PC-9 (cell line): ENCODE data around the gene ALG12. TPM values are rescaled to one million over a fixed set of nuclear protein-coding genes. Genes with fewer than 3 reads are reported as not detected.

Experiments
- BruUV-seq: library from RNA; stranded (reverse); fragments of 400-500 nt; replicated peaks from 2 replicates; lab custom pipeline; 2021; lab: Mats Ljungman, UMichigan
- CTCF ChIA-PET: fragments of 300-600 bp; sonication (Branson Sonifier 250); formaldehyde crosslinking; loops from one replicate; lab custom pipeline; 2022; ENCODE audit warnings: antibody characterized with exemption; lab: Charles Lee
- POLR2A ChIA-PET: fragments of 300-600 bp; sonication (Branson Sonifier 250); formaldehyde crosslinking; loops from one replicate; lab custom pipeline; 2022; ENCODE audit warnings: antibody characterized with exemption; ENCODE audit not compliant: unreplicated experiment; lab: Charles Lee
- DNase-seq, 2 experiments: peaks; one replicate each; pipeline versions ENCODE4 v3.0.0 to v3.0.0-alpha.2; 2015 to 2022; ENCODE audit warnings: mixed read lengths in 1 of 2
- H2AFZ ChIP-seq: fragments of 200-600 bp; sonication (generic); 2 replicates; pipeline ENCODE4 v1.8.1; 2017; ENCODE audit warnings: antibody characterized with exemption
- H3F3A ChIP-seq: fragments of 200-600 bp; sonication (generic); 2 replicates; pipeline ENCODE4 v1.8.1; 2017; ENCODE audit warnings: antibody characterized with exemption, mild to moderate bottlenecking, low read depth; ENCODE audit not compliant: insufficient read depth
- H3K27ac ChIP-seq: fragments of 200-600 bp; sonication (generic); 2 replicates; pipeline ENCODE4 v1.6.1; 2016; ENCODE audit warnings: mixed run types
- H3K27me3 ChIP-seq: fragments of 200-600 bp; sonication (generic); 2 replicates; pipeline ENCODE4 v1.6.1; 2016; ENCODE audit warnings: low read depth, mixed run types; ENCODE audit not compliant: insufficient read depth
- H3K36me3 ChIP-seq: fragments of 200-600 bp; sonication (generic); 2 replicates; pipeline ENCODE4 v1.6.1; 2016; ENCODE audit warnings: low read depth, mixed run types
- H3K4me1 ChIP-seq: fragments of 200-600 bp; sonication (generic); replicated peaks from 2 replicates; pipeline ENCODE4 v1.6.1; 2016; ENCODE audit warnings: mixed run types; ENCODE audit not compliant: insufficient read depth
- H3K4me2 ChIP-seq: fragments of 200-600 bp; sonication (generic); 2 replicates; pipeline ENCODE4 v1.6.1; 2017; ENCODE audit warnings: mixed run types
- H3K4me3 ChIP-seq: fragments of 200-600 bp; sonication (generic); 2 replicates; pipeline ENCODE4 v1.6.1; 2016; ENCODE audit warnings: mixed run types
- H3K79me2 ChIP-seq: fragments of 200-600 bp; sonication (generic); 2 replicates; pipeline ENCODE4 v1.6.1; 2017; ENCODE audit warnings: low read depth, mixed run types
- H3K9me2 ChIP-seq: fragments of 200-600 bp; sonication (generic); 2 replicates; pipeline ENCODE4 v1.8.1; 2017; ENCODE audit warnings: mild to moderate bottlenecking; ENCODE audit not compliant: insufficient read depth
- H3K9me3 ChIP-seq: fragments of 200-600 bp; sonication (generic); 2 replicates; pipeline ENCODE4 v1.8.1; 2016; ENCODE audit warnings: low read depth; ENCODE audit not compliant: insufficient read depth
- H4K20me1 ChIP-seq: fragments of 200-600 bp; sonication (generic); 2 replicates; pipeline ENCODE4 v1.8.1; 2017; ENCODE audit not compliant: insufficient read depth
- EZH2 ChIP-seq: fragments of 200-600 bp; sonication (generic); IDR thresholded peaks from 2 replicates; pipeline ENCODE4 v1.8.0; 2017; ENCODE audit warnings: antibody characterized with exemption, low read depth
- intact Hi-C: fragments of 100-400 bp; cut with micrococcal nuclease; formaldehyde crosslinking; loops from one replicate; pipeline ENCODE4 v1.10.0; 2022; ENCODE audit not compliant: unreplicated experiment
- total RNA-seq: library from RNA; stranded (reverse); gene quantifications from 2 replicates; pipeline ENCODE4 v1.2.3, GENCODE V29; 2021
- TF ChIP-seq, protein P1 (sequence below): fragments of 200-600 bp; sonication (generic); conservative IDR thresholded peaks from 2 replicates; pipeline ENCODE4 v1.6.1; 2017; ENCODE audit warnings: mixed run types, antibody characterized with exemption, mild to moderate bottlenecking, moderate library complexity

The ALG12 gene
- total RNA-seq, 1 experiment from 2014 or later: 16.8 TPM

- no TSS peak for BruUV-seq
- Histone ChIP-seq H4K20me1 (no peaks in the 10 kb centered on the region), H3K4me3 (no peak overlapping the region), H3F3A (peaks cover 10% of the 10 kb centered on the region; the same call in 1 of the 2 replicates), H3K27me3 (no peaks in the 10 kb centered on the region), H3K79me2 (no peaks in the 10 kb centered on the region), H3K36me3 (no peaks in the 10 kb centered on the region), H3K4me1 (peaks cover 14% of the 10 kb centered on the region), H3K4me2 (no peak overlapping the region), H3K27ac (no peak overlapping the region), H2AFZ (no peak overlapping the region), H3K9me2 (no peaks in the 10 kb centered on the region), H3K9me3 (no peaks in the 10 kb centered on the region)
- POLR2A ChIA-PET: no interaction called here
- intact Hi-C loops: no loop called here
- TF ChIP-seq, protein P1, sequence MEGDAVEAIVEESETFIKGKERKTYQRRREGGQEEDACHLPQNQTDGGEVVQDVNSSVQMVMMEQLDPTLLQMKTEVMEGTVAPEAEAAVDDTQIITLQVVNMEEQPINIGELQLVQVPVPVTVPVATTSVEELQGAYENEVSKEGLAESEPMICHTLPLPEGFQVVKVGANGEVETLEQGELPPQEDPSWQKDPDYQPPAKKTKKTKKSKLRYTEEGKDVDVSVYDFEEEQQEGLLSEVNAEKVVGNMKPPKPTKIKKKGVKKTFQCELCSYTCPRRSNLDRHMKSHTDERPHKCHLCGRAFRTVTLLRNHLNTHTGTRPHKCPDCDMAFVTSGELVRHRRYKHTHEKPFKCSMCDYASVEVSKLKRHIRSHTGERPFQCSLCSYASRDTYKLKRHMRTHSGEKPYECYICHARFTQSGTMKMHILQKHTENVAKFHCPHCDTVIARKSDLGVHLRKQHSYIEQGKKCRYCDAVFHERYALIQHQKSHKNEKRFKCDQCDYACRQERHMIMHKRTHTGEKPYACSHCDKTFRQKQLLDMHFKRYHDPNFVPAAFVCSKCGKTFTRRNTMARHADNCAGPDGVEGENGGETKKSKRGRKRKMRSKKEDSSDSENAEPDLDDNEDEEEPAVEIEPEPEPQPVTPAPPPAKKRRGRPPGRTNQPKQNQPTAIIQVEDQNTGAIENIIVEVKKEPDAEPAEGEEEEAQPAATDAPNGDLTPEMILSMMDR: no peak
- TF ChIP-seq EZH2: no peak
- CTCF ChIA-PET: no interaction called here
- no peak for DNase-seq
These were observed 26.2 kb upstream of the ALG12 start for GRCh38 chr22:49944399-49944891.

DNA sequence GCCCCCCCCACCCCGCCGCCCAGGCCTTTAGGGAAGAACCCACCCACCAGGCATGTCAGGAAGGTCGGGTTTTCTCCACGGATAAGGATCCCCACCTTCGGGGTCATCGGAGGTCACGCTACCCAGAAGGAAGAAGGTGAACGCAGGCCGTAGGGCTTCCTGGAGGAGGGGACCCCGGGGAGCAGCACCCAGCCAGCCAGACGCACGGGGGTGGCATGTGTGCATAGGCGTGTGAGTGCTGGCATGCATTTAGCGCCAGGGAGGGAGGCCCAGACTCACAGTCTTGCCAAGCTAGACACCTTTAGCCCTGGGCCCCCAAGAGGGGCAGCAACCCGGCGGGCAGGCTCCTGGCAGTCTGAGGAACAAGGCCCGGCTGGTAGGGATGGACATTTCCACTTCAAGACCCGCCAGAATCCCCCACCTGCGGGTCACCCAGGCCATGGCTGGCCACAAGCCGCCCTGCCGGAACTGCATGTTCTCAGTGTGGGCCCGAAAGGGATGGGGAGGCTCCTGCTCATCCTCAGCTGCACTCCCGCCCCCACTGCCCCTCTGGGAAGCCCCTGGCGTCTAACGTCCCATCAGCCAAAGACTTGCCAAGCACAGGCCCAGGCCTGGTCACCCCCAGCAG is 25.6 kb upstream of the ALG12 start:
- TF ChIP-seq, protein P1: no peak
- no peak for TF ChIP-seq EZH2
- Histone ChIP-seq H3F3A (peaks cover 10% of the 10 kb centered on the region; the same call in 1 of the 2 replicates), H3K4me3 (no peak overlapping the region), H2AFZ (no peak overlapping the region), H3K4me2 (no peak overlapping the region), H3K4me1 (peaks cover 8% of the 10 kb centered on the region), H3K9me3 (no peaks in the 10 kb centered on the region), H4K20me1 (no peaks in the 10 kb centered on the region), H3K79me2 (no peaks in the 10 kb centered on the region), H3K27me3 (no peaks in the 10 kb centered on the region), H3K9me2 (no peaks in the 10 kb centered on the region), H3K36me3 (no peaks in the 10 kb centered on the region), H3K27ac (no peak overlapping the region)
- no peak for DNase-seq
- intact Hi-C loops: no loop called here
- ChIA-PET POLR2A (no interaction called here), CTCF (no interaction called here)
- no TSS peak for BruUV-seq

DNA sequence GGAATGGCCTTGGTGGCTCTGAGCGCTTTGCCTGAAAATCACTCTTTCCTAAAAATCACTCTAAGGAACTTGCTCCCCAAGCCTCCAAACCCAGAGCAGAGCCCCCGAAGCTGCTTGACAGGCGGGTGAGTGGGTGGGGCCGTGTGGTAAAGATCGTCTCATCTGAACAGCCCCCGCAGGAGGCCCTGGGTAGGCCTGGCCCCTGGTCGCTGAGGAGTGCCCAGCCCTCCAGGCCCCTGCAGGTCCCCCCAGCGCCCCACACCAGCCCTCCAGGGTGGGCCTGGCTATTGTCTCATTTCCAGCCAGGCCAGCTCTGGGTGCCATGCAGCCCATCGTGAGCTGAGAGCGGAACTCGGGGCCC is 25.1 kb upstream of the ALG12 start:
- intact Hi-C loops: no loop called here
- TF ChIP-seq, protein P1: no peak
- TF ChIP-seq EZH2: no peak
- BruUV-seq: no TSS peak
- H3K9me3 ChIP-seq: no peaks in the 10 kb centered on the region
- H3K9me2 ChIP-seq: no peaks in the 10 kb centered on the region
- POLR2A ChIA-PET: interaction anchor here (0.7 kb wide), 1 partner anchor 9 kb away, joined by 5 read pairs; no protein-coding TSS in a partner anchor
- peaks cover 10% of the 10 kb centered on the region; the same call in 1 of the 2 replicates for H3F3A ChIP-seq
- H3K27me3 ChIP-seq: no peaks in the 10 kb centered on the region
- H3K79me2 ChIP-seq: no peaks in the 10 kb centered on the region
- H4K20me1 ChIP-seq: no peaks in the 10 kb centered on the region
- DNase-seq: no peak
- CTCF ChIA-PET: no interaction called here
- H3K27ac ChIP-seq: no peak overlapping the region
- no peak overlapping the region for H2AFZ ChIP-seq
- no peak overlapping the region for H3K4me3 ChIP-seq
- no peaks in the 10 kb centered on the region for H3K36me3 ChIP-seq
- peaks cover 3% of the 10 kb centered on the region for H3K4me1 ChIP-seq
- no peak overlapping the region for H3K4me2 ChIP-seq
